ENCODE measurements around the gene USE1. TPM values are rescaled to one million over a fixed set of nuclear protein-coding genes. Genes with fewer than 3 reads are reported as not detected.

USE1 gene
- total RNA-seq, 1 experiment from 2014 or later: 39.8 TPM

DNA sequence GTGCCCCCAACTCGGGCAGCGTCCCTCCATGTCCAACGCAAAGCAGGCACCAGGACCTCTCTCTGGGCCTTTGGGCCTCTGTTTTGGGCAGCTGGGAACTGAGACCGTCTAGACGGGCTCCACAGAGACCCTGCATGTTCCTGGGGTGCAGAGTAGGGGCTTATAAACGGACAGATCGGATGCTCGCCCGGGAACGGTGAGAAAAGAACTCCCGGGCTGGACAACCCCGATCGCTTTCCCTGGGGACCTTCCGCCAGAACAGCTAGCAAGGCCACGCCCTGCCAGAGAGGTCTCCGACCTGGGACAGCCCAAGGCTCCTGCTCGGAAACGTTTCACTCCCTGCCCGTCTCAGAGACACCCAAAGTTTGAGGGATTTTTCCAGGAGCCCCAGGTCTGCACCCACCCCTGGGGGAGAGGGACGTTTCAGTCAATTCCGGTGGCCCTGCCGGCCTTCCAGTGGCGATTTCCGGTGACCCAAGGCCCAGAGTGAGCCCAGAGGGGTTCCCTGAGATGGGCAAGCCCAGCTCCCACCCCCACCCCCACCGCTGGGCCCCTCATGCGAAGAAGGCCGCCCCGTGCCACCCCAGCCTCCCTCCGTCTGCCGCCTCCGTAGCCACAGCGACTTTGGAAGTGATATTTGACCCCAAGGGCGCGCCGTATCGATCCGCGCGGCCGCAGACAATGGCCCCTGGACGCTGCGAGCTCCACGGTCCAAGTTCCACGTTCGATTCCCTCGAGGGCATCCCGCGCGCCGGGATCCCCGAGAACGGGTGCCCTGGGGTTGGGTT is 28.9 kb downstream of the USE1 start:
- H3K27ac ChIP-seq (ENCODE audit: low read length): no peak overlapping the region
- no peaks in the 10 kb centered on the region for H3K9me2 ChIP-seq (replicated peaks; ENCODE audit: insufficient read depth, low read length)
- no peak overlapping the region for H2AFZ ChIP-seq (ENCODE audit: low read length)
- peaks cover 24% of the 10 kb centered on the region for H3K79me2 ChIP-seq (ENCODE audit: low read length)
- no peaks in the 10 kb centered on the region for H3K36me3 ChIP-seq (ENCODE audit: insufficient read depth, low read length)
- peaks cover 16% of the 10 kb centered on the region for H4K20me1 ChIP-seq (ENCODE audit: insufficient read depth, low read depth, low read length)
- H3K9me3 ChIP-seq (ENCODE audit: low read length): no peaks in the 10 kb centered on the region
- no peaks in the 10 kb centered on the region for H3K27me3 ChIP-seq (ENCODE audit: low read length)
- H3K9ac ChIP-seq (ENCODE audit: low read length): peak overlapping the region; percentile 77
- H3K4me2 ChIP-seq (ENCODE audit: low read depth, low read length, poor library complexity, severe bottlenecking): peak overlapping the region; percentile 73
- peak overlapping the region; percentile 58 for H3K4me3 ChIP-seq (ENCODE audit: low read length)
- H3K4me1 ChIP-seq (ENCODE audit: low read length): peaks cover 43% of the 10 kb centered on the region
- no peak for DNase-seq

DNA sequence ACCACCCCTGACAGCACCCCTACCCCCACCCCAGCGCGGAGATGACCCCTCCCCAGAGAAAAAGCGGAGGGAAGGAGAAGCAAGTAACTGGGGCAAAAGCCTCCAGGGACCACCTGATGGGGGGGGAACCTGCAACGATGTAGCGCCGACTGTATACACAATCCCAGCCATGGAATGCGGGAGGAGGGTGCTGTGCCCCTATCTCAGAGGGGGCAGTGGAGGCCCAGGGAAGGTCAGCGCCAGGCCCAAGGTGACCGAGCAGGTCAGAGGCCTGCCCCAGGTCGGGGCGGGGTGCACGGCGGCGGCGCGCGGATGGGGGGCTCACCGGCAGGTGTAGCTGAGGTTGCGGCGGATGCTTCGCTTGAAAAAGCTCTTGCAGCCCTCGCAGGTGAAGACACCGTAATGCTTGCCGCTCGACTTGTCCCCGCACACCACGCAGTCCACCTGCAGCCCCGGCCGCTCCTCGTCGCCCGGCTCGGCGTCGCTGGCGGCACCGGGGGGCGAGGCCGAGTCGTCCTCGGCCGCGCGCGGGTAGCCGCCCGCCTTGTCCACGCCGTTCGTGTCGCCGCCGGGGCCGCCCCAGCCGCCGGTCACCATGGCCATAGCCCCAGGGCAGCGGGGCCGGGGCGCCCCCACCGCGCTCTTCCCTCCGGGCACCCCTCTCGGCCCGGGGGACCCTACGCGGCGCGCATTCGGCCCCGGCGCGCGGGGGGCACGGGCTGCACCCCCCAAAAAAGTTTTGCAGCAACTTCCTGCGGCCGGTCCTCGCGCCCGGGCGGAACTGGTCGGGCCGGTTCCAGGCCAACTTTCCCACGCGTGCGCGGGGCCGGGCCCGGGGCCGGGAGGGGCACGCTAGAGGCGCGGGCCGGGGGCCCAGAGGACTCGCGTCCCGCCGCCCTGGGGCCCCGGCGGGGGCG is 29.7 kb downstream of the USE1 start:
- Histone ChIP-seq H3K4me2 (ENCODE audit: low read depth, low read length, poor library complexity, severe bottlenecking) (peak overlapping the region; percentile 73), H3K27ac (ENCODE audit: low read length) (no peak overlapping the region), H3K79me2 (ENCODE audit: low read length) (peaks cover 24% of the 10 kb centered on the region), H3K9me2 (replicated peaks; ENCODE audit: insufficient read depth, low read length) (no peaks in the 10 kb centered on the region), H3K27me3 (ENCODE audit: low read length) (no peaks in the 10 kb centered on the region), H3K9ac (ENCODE audit: low read length) (peak overlapping the region; percentile 77), H3K4me3 (ENCODE audit: low read length) (peak overlapping the region; percentile 58), H4K20me1 (ENCODE audit: insufficient read depth, low read depth, low read length) (peaks cover 16% of the 10 kb centered on the region), H3K36me3 (ENCODE audit: insufficient read depth, low read length) (no peaks in the 10 kb centered on the region), H3K9me3 (ENCODE audit: low read length) (no peaks in the 10 kb centered on the region), H2AFZ (ENCODE audit: low read length) (no peak overlapping the region), H3K4me1 (ENCODE audit: low read length) (peaks cover 43% of the 10 kb centered on the region)
- DNase-seq: peak; percentile 63

DNA sequence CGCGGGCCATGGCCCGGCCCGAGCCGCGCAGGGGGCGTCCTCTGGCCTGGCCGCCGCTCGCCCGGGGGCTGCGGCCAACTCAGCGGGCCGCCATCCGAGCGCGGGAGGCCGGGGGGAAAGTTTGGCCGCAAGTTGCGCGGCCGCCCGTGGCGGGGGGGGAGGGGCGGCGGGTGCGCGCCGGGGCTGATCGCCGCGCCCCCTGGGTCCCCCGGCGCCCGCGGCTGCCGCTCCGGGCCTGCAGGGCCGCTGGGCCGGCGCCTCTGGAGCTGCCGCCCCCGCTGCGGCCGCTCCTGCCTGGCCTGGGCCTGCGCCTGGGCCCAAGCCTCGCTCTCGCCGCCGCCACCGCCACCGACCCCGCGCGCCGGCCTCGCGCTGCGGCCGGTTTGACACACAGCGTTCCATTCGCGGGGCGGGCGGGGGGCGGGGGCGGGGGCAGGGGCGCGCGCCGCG is 30.4 kb downstream of the USE1 start, which contains the start of gene NR2F6:
TSS of gene NR2F6 (minus strand) at position 385 of the 450 bp plus-strand sequence. CDS start 699 bp downstream, outside the sequence.
- Histone ChIP-seq H3K27me3 (ENCODE audit: low read length) (no peaks in the 10 kb centered on the region), H3K9ac (ENCODE audit: low read length) (peak within 1 kb of the TSS; percentile 82), H3K4me2 (ENCODE audit: low read depth, low read length, poor library complexity, severe bottlenecking) (peak within 1 kb of the TSS; percentile 98), H3K9me2 (replicated peaks; ENCODE audit: insufficient read depth, low read length) (no peaks in the 10 kb centered on the region), H3K36me3 (ENCODE audit: insufficient read depth, low read length) (no peaks in the 10 kb centered on the region), H3K79me2 (ENCODE audit: low read length) (peaks cover 24% of the 10 kb centered on the region), H3K4me1 (ENCODE audit: low read length) (peaks cover 43% of the 10 kb centered on the region), H3K4me3 (ENCODE audit: low read length) (peak within 1 kb of the TSS; percentile 75), H3K27ac (ENCODE audit: low read length) (peak within 1 kb of the TSS; percentile 57; the same call in 1 of the 2 replicates), H4K20me1 (ENCODE audit: insufficient read depth, low read depth, low read length) (peaks cover 16% of the 10 kb centered on the region), H2AFZ (ENCODE audit: low read length) (peak within 1 kb of the TSS; percentile 96), H3K9me3 (ENCODE audit: low read length) (no peaks in the 10 kb centered on the region)
- no peak for DNase-seq

DNA sequence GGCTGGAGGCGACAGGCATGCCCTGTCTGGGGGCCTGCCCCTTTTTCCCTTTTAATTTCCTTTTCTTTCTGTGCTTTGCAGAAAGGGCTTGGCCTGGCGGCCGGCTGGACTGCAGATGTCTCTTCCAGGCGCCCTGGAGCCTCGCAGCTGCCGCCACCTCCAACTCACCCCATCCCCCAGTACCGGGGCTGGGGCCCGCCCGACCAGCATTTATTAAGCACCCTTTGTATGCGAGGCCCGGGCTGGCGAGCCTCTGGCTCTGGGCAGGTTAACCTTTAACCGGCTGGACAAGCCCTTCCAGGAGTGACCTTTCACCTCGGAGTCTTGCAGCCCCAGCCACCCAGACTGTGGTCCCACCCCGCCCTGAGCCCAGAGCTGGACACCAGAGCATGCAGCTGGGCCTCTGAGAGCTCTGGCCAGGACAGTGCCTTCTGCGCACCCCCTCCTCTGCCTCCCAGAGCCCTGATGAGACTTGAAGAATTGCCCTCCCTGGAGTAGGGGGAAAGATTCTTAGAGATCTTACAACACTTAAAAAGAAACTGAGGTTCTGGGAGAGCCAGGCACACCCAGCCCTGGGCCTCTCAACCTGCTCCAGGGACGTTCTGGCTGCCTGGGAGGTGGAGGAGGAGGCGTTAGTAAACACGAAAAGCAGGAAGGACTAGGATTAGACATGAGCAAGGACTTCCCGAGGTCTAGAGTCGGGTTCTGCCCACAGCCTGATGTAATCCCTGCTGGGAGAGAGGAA is 31.7 kb downstream of the USE1 start:
- Histone ChIP-seq H3K9ac (ENCODE audit: low read length) (peak overlapping the region; percentile 82), H3K4me2 (ENCODE audit: low read depth, low read length, poor library complexity, severe bottlenecking) (peak overlapping the region; percentile 98), H3K4me3 (ENCODE audit: low read length) (peak overlapping the region; percentile 75), H3K9me3 (ENCODE audit: low read length) (no peaks in the 10 kb centered on the region), H3K36me3 (ENCODE audit: insufficient read depth, low read length) (no peaks in the 10 kb centered on the region), H4K20me1 (ENCODE audit: insufficient read depth, low read depth, low read length) (peaks cover 16% of the 10 kb centered on the region), H3K9me2 (replicated peaks; ENCODE audit: insufficient read depth, low read length) (no peaks in the 10 kb centered on the region), H2AFZ (ENCODE audit: low read length) (peak overlapping the region; percentile 96), H3K27ac (ENCODE audit: low read length) (no peak overlapping the region; the same call in 1 of the 2 replicates), H3K79me2 (ENCODE audit: low read length) (peaks cover 24% of the 10 kb centered on the region), H3K27me3 (ENCODE audit: low read length) (no peaks in the 10 kb centered on the region), H3K4me1 (ENCODE audit: low read length) (peaks cover 39% of the 10 kb centered on the region)
- no peak for DNase-seq

DNA sequence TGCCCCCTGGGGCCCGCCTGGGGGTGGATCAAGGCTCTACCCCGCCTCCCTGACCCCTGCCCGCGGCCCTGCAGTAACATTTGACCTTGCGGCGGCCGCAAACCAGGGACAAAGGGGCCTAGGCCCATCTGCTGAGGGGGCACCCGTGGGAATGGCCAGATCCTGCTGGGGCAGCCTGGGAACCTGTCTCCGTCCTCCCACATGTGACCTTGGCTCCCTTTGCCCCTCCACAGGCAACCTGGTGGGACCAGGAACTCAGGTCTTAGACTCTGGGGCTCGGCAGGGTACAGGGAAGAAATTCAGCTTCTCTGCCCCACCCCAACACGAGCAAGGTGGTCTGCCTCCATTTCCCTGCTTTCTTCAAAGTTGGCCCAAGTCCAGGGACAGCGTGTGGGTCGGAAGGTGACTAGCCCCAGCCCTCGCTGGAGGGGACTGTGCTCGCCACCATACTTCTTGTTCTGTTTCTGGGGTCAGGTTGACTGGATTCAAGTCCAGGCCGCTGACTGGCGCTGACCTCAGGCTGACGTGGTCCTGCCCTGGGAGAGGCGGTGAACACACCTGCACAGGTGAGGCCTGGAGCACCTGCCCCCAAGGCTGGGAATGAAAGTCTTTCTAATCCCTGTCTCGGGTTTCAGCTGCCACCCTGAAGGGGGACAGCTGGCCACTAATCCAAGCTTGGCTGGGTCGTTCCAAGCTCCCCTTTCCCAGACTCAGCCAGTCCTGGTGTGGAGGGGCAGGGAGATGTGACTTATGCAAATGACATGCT is 33.0 kb downstream of the USE1 start:
- H3K9ac ChIP-seq (ENCODE audit: low read length): no peak overlapping the region
- no peaks in the 10 kb centered on the region for H3K36me3 ChIP-seq (ENCODE audit: insufficient read depth, low read length)
- H3K4me3 ChIP-seq (ENCODE audit: low read length): no peak overlapping the region
- H3K9me2 ChIP-seq (replicated peaks; ENCODE audit: insufficient read depth, low read length): no peaks in the 10 kb centered on the region
- H3K79me2 ChIP-seq (ENCODE audit: low read length): peaks cover 17% of the 10 kb centered on the region
- peaks cover 32% of the 10 kb centered on the region for H3K4me1 ChIP-seq (ENCODE audit: low read length)
- DNase-seq: no peak
- H3K4me2 ChIP-seq (ENCODE audit: low read depth, low read length, poor library complexity, severe bottlenecking): no peak overlapping the region
- peaks cover 7% of the 10 kb centered on the region; the same call in 1 of the 2 replicates for H4K20me1 ChIP-seq (ENCODE audit: insufficient read depth, low read depth, low read length)
- no peak overlapping the region for H2AFZ ChIP-seq (ENCODE audit: low read length)
- H3K27me3 ChIP-seq (ENCODE audit: low read length): no peaks in the 10 kb centered on the region
- H3K9me3 ChIP-seq (ENCODE audit: low read length): no peaks in the 10 kb centered on the region
- H3K27ac ChIP-seq (ENCODE audit: low read length): no peak overlapping the region

DNA sequence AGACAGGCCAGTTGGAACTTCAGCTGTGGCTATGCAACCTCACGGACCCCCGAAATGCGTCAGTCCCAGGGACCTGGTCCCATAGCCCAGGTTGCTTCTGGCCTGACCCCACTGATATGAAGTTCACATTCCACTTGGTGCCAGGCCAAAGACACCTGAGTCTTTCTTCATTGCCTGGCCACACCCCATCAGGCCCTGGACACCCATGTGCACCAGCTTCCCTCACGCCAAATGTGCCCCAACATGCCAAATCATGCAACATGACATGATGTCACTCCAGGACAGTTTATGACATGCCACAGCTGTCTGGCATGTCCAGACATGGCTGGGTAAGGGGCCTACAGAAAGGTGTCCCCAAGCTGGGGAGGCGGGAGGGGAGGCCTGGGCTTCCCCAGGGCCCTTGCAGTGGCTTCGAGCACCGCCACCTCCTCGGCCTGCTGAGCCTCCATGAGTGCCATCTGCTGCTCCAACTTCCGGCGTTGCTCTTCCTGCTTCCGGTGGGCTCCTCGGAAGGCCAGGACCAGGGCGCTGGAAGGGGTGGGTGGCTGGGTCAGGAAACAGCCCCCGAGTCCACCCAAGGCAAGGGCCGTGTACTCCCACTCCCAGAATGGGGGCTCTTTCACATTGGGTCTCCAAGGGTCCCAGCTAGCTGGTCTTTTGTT is 34.9 kb downstream of the USE1 start:
- Histone ChIP-seq H3K27me3 (ENCODE audit: low read length) (no peaks in the 10 kb centered on the region), H3K4me1 (ENCODE audit: low read length) (peaks cover 16% of the 10 kb centered on the region), H3K4me2 (ENCODE audit: low read depth, low read length, poor library complexity, severe bottlenecking) (no peak overlapping the region), H3K4me3 (ENCODE audit: low read length) (no peak overlapping the region), H3K36me3 (ENCODE audit: insufficient read depth, low read length) (no peaks in the 10 kb centered on the region), H3K9ac (ENCODE audit: low read length) (no peak overlapping the region), H4K20me1 (ENCODE audit: insufficient read depth, low read depth, low read length) (no peaks in the 10 kb centered on the region), H3K9me3 (ENCODE audit: low read length) (no peaks in the 10 kb centered on the region), H3K79me2 (ENCODE audit: low read length) (no peaks in the 10 kb centered on the region; the same call in 1 of the 2 replicates), H3K27ac (ENCODE audit: low read length) (no peak overlapping the region), H2AFZ (ENCODE audit: low read length) (no peak overlapping the region), H3K9me2 (replicated peaks; ENCODE audit: insufficient read depth, low read length) (no peaks in the 10 kb centered on the region)
- no peak for DNase-seq

DNA sequence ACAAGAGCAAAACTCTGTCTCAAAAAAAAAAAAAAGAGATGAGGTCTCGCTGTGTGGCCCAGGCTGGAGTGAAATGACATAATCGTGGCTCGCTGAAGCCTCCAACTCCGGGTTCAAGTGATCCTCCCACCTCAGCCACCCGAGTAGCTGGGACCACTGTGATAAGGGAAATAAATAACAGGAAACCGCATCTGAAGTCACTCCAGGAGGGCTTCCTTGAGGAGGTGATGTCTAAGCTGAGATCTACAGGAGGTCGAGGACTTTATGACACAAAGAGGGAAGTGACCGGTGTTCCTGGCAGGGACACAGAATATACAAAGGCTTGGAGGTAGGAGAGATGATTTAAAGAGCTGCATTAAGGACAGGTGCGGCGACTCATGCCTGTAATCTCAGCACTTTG is 39.5 kb downstream of the USE1 start:
- Histone ChIP-seq H3K9me2 (replicated peaks; ENCODE audit: insufficient read depth, low read length) (no peaks in the 10 kb centered on the region), H3K27ac (ENCODE audit: low read length) (no peak overlapping the region), H3K9me3 (ENCODE audit: low read length) (no peaks in the 10 kb centered on the region), H3K79me2 (ENCODE audit: low read length) (no peaks in the 10 kb centered on the region), H3K36me3 (ENCODE audit: insufficient read depth, low read length) (no peaks in the 10 kb centered on the region), H2AFZ (ENCODE audit: low read length) (no peak overlapping the region), H3K4me2 (ENCODE audit: low read depth, low read length, poor library complexity, severe bottlenecking) (no peak overlapping the region), H3K9ac (ENCODE audit: low read length) (no peak overlapping the region), H3K4me1 (ENCODE audit: low read length) (no peaks in the 10 kb centered on the region), H4K20me1 (ENCODE audit: insufficient read depth, low read depth, low read length) (no peaks in the 10 kb centered on the region), H3K4me3 (ENCODE audit: low read length) (no peak overlapping the region), H3K27me3 (ENCODE audit: low read length) (no peaks in the 10 kb centered on the region)
- no peak for DNase-seq

Data from Karpas-422 (cell line).